GOT3 (cell line): ENCODE measurements around the gene DGLUCY.
"Not testable (repeated sequence)": the region's sequence is repeated elsewhere in the genome, so short reads cannot be mapped to it uniquely, and the experiment has no call there.

Experiments used
- DNase-seq: peaks from one replicate; lab custom pipeline; 2025; ENCODE audit warnings: mixed read lengths; lab: John Stamatoyannopoulos, UW

The DGLUCY gene

GRCh38 chr14:91138511-91139359 is 24.9 kb downstream of the DGLUCY start:
- no peak for DNase-seq

DNA sequence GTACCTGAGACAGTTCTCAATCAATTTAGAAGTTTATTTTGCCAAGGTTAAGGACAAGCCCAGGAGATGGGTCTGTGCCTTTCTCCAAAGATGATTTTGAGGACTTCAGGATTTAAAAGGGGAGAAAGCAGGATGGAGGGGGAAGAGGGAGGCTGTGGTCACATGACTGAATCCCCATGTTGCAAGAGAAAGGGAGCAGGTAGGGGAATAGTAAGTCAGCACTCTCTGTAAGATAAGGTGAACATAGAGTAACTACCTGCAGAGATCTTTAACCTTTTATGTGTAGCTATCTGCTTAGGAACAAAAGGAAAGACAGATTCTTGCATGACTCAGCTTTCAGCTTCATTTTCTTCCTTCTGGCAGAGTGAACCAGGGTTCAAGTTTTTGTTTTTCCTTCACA is 25.9 kb downstream of the DGLUCY start:
- no peak for DNase-seq

GRCh38 chr14:91140672-91141071 is 26.8 kb downstream of the DGLUCY start:
- no peak for DNase-seq

DNA sequence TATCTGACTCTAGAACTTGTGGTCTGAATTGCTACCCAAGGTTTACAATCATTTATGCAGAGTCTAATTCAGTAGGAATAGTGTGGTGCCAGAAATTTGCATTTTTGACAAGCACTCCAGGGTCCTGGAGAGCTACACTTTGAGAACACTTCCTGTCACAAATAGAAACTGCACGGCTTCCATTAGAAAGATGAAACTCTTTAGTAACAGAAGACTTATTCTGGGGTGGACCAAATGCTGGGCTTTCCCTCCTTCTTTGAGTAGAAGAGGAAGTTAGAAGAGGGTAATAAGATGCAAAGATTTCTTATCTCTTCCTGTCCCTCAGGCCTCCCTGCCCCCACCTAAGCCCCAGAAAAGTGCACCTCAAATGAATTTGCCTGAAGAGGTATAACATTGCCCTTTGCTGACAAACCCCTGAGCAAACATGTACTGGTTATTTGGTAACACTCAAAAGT is 28.4 kb downstream of the DGLUCY start:
- DNase-seq = no peak

GRCh38 chr14:91143862-91144261 is 30.0 kb downstream of the DGLUCY start:
- no peak for DNase-seq

GRCh38 chr14:91144425-91145145 is 30.7 kb downstream of the DGLUCY start:
- DNase-seq = no peak

DNA sequence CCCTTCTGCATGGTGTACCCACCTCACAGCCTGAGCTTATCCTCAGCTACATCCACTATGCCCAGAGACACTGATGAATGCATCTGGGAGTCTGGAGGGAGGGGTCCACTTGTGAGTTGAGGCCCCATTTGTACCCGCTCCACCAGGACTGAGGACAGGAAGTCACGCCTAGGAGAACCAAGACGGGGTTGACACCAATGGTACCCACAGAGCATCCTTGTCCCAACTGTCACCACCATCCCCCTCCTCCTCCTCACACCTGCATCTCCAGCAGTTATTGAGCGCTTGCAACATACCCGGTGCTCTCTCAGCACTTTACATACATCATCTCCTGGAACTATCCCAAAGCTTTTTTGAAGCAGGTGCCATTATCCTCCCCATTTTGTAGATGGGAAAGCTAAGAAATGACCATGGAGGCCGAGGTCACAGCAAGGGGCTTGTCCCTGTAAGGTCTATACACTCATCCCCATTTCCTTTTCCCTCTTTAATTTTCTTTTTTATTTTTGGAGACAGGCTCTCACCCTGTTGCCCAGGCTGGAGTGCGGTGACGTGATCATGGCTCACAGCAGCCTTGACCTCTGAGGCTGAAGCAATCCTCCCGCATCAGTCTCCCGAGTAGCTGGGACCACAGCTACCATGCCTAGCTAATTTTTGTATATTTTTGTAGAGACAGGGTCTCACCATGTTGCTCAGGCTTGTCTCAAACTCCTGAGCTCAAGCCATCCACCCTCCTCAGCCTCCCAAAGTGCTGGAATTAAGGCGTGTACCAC is 31.7 kb downstream of the DGLUCY start:
- DNase-seq = no peak

- no peak for DNase-seq
Measured at GRCh38 chr14:91146661-91147060, 32.8 kb downstream of the DGLUCY start.

GRCh38 chr14:91149462-91149861 is 35.6 kb downstream of the DGLUCY start:
- peak; percentile 8 for DNase-seq

GRCh38 chr14:91152499-91152898 is 38.6 kb downstream of the DGLUCY start:
- no peak for DNase-seq

DNA sequence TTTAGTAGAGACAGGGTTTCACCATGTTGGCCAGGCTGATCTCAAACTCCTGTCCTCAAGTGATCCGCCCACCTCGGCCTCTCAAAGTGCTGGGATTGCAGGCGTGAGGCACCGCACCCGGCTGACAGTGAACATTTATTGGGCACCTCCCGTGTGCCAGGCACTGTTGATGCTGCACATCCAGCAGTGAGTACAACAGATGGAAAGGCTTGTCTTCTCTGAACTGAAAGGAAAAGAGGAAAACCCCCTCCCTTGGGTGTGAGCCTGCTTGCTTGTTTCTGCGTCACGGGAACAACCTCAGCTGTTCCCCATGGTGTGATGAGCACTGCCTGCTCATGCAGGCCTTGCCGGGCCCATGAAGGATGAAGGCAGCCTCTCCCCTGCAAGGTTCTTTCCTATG is 39.5 kb downstream of the DGLUCY start:
- no peak for DNase-seq

- DNase-seq = no peak
Measured at GRCh38 chr14:91154851-91155625, 41.2 kb downstream of the DGLUCY start.

DNA sequence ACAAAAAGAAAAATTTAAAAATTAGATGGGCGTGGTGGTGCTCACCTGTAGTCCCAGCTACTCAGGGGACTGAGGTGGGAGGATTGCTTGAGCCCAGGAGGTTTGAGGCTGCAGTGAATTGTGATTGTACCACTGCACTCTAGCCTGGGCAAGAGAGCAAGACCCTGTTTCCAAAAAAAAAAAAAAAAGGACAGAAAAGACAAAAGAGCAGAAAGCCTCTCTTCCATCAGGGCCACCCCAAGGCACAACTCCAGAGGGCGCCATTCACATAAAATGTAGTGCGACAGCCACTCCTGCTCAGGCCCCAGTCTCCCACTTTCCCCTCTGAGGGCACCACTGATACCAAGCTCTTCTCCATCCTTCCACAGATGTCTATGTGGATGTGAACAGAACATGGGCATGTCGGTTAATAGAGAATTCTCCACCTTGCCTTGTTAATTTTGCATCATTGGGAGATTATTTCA is 41.8 kb downstream of the DGLUCY start:
- no peak for DNase-seq

DNA sequence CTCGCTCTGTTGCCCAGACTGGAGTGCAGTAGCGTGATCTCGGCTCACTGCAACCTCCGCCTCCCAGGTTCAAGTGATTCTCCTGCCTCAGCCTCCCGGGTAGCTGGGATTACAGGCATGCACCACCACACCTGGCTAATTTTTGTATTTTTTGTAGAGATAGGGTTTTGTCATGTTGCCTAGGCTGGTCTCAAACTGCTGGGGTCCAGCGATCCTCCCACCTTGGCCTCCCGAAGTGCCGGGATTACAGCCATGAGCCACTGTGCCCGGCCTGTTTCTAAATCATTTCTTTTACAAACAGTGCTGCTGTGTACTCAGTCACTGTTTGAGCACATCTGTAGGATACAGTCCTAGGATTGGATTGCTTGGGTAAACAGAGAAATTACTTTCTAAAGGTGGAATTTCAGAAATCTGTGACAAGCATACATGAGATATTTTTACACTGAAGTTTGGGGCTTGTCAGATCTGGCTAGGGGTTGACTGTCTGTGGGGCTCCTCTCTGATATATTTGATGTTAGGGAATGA is 42.3 kb downstream of the DGLUCY start:
- DNase-seq = not testable (repeated sequence)

DNA sequence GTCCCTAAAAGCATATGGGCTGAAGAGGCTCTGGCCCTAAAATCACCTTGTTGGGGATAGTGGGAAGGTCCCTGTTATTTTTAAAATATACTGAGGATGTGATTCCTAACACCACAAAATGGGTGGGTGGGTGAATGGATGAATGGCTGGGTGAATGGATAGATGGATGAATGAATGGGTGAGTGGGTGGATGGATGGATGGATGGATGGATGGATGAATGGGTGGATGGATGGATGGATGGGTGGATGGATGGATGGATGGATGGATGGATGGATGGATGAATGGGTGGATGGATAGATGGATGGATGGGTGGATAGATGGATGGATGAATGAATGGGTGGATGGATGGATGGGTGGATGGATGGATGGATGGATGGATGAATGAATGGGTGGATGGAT is 43.0 kb downstream of the DGLUCY start:
- not testable (repeated sequence) for DNase-seq

GRCh38 chr14:91158091-91158790 is 44.4 kb downstream of the DGLUCY start:
- DNase-seq = no peak

GRCh38 chr14:91159182-91159581 is 45.3 kb downstream of the DGLUCY start:
- no peak for DNase-seq

GRCh38 chr14:91159906-91160305 is 46.0 kb downstream of the DGLUCY start:
- DNase-seq = no peak

- no peak for DNase-seq
Measured at GRCh38 chr14:91163316-91163715, 49.4 kb downstream of the DGLUCY start.

- no peak for DNase-seq
Measured at GRCh38 chr14:91164676-91165075, 50.8 kb downstream of the DGLUCY start.

DNA sequence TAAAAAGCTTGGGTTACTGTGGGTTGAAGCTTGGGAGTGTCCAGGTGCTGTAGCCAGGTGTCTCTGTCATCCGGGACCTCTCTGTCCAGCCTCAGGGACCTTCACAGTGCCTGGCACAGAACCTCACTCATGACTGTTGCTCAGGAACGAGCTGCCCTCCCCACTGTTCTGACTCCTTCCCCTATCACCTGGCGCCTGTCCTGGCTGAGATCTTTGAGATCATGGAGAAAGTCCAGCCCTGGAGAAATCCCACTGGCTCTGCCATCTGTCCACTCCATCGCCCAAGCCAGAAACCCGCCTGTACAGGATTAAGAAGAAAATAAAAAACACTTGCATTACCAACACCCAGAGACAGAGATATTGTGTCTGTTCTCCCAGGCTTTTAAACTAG is 53.5 kb downstream of the DGLUCY start:
- no peak for DNase-seq
